Fibroblast of pulmonary artery (primary cell): ENCODE results near the gene PDXK.

Experiments used
- DNase-seq: peaks from one replicate; pipeline ENCODE4 v3.0.0-alpha.2; 2010; ENCODE audit warnings: low read depth
- H3K4me3 ChIP-seq: replicated peaks from 2 replicates; pipeline ENCODE4 v1.5.1; 2011; ENCODE audit warnings: low read depth, mild to moderate bottlenecking, control low read depth, low read length, moderate library complexity
- TF ChIP-seq, protein P1 (sequence below): IDR thresholded peaks from 2 replicates; pipeline ENCODE4 v1.5.1; 2011; ENCODE audit warnings: mild to moderate bottlenecking, control low read depth, low read length, inconsistent platforms; ENCODE audit errors: missing control alignments

Gene PDXK

DNA sequence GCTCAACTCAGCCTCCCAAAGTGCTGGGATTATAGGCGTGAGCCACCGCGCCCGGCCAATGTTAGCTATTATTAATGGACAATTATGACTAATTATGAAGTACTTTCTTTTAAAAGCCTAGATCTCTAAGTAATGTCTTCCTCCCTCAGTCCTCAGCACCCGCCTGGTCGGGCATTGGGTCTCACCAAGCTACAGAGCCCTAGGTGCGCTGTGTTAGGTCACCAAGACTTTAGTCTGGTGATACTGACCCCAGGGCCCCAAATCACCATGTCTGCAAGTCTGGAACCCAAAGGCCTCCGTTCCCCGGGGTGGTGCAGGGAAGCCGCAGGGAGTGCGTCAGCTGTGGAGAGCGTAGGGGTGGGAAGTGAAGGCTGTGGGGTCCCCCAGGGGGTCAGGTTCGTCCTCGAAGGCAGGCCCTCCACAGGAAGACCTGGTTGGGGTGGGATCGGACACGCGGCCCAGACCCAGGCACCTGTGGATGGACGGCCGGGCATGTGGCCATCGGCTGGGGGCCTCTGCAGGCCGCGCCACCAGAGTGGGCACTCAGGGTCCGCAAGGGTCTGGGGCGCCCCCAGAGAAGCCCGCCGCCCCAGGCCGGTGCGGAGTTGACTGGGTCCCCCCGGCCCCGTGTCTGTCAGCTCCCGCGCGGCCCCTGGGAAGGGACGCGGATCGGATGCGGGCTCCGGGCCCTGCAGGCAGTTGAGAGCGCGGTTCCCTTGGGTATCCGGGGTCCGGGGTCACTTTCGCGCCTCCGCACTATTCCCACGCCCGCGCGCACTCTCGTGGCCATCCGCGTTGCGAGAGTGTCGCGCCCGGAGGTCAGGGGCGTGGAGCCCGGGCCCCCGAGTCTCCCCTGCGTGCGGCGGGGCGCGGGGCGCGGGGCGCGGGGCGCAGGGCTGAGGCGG, 710 bp upstream of the PDXK start:
- peak overlapping the region; percentile 87 for H3K4me3 ChIP-seq
- DNase-seq = no peak
- TF ChIP-seq, protein P1, sequence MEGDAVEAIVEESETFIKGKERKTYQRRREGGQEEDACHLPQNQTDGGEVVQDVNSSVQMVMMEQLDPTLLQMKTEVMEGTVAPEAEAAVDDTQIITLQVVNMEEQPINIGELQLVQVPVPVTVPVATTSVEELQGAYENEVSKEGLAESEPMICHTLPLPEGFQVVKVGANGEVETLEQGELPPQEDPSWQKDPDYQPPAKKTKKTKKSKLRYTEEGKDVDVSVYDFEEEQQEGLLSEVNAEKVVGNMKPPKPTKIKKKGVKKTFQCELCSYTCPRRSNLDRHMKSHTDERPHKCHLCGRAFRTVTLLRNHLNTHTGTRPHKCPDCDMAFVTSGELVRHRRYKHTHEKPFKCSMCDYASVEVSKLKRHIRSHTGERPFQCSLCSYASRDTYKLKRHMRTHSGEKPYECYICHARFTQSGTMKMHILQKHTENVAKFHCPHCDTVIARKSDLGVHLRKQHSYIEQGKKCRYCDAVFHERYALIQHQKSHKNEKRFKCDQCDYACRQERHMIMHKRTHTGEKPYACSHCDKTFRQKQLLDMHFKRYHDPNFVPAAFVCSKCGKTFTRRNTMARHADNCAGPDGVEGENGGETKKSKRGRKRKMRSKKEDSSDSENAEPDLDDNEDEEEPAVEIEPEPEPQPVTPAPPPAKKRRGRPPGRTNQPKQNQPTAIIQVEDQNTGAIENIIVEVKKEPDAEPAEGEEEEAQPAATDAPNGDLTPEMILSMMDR = no peak

- DNase-seq = no peak
- TF ChIP-seq, protein P1 = no peak
- H3K4me3 ChIP-seq = peak overlapping the region; percentile 87
Measured at GRCh38 chr21:43719748-43720538, 1.0 kb downstream of the PDXK start.

- no peak for DNase-seq
- H3K4me3 ChIP-seq = peak overlapping the region; percentile 87
- TF ChIP-seq, protein P1 = no peak
Measured at GRCh38 chr21:43720539-43721166, 1.7 kb downstream of the PDXK start.

GRCh38 chr21:43721206-43721605, 2.3 kb downstream of the PDXK start:
- no peak for DNase-seq
- peak overlapping the region; percentile 87 for H3K4me3 ChIP-seq
- TF ChIP-seq, protein P1 = no peak

GRCh38 chr21:43721939-43722338, 3.0 kb downstream of the PDXK start:
- no peak overlapping the region for H3K4me3 ChIP-seq
- no peak for DNase-seq
- TF ChIP-seq, protein P1 = no peak

- TF ChIP-seq, protein P1 = no peak
- no peak for DNase-seq
- H3K4me3 ChIP-seq = no peak overlapping the region
Measured at GRCh38 chr21:43723648-43724047, 4.7 kb downstream of the PDXK start.
